KOPT-K1 (cell line): ENCODE results near the gene RBMS1.

Experiments
- H3K27ac ChIP-seq: fragments of 200-600 bp; sonication (generic); 2 replicates; pipeline ENCODE4 v1.5.1; 2016; ENCODE audit warnings: antibody characterized with exemption, mild to moderate bottlenecking, low read depth, low read length; ENCODE audit not compliant: poor library complexity, severe bottlenecking
- H3K36me3 ChIP-seq: fragments of 200-600 bp; sonication (generic); 2 replicates; pipeline ENCODE4 v1.5.1; 2017; ENCODE audit warnings: antibody characterized with exemption, mild to moderate bottlenecking, low read length, moderate library complexity; ENCODE audit not compliant: insufficient read depth
- H3K9me3 ChIP-seq: fragments of 200-600 bp; sonication (generic); 2 replicates; pipeline ENCODE4 v1.5.1; 2017; ENCODE audit warnings: antibody characterized with exemption, low read length, mild to moderate bottlenecking; ENCODE audit not compliant: insufficient read depth, poor library complexity, severe bottlenecking

The RBMS1 gene

DNA sequence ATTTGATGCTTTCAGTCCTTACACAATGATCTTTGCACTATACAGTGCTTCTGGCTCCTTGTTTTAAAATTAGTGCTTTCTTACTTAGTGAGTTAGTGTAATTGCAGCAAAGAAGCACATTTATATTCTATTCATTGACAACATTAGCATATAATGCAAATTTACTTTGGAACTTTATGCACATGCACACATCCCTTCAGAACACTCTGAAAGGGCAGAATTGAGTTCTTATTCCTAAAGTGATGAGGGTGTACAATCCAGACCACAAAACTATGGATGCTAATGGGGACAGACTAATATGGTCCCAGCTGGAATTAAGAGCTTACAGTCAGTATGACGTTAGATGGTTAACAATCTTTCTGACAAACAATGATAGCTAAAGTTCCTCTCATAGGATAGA, 127.1 kb downstream of the RBMS1 start:
- H3K27ac ChIP-seq = no peak overlapping the region
- peaks cover 30% of the 10 kb centered on the region for H3K36me3 ChIP-seq
- H3K9me3 ChIP-seq = no peaks in the 10 kb centered on the region

DNA sequence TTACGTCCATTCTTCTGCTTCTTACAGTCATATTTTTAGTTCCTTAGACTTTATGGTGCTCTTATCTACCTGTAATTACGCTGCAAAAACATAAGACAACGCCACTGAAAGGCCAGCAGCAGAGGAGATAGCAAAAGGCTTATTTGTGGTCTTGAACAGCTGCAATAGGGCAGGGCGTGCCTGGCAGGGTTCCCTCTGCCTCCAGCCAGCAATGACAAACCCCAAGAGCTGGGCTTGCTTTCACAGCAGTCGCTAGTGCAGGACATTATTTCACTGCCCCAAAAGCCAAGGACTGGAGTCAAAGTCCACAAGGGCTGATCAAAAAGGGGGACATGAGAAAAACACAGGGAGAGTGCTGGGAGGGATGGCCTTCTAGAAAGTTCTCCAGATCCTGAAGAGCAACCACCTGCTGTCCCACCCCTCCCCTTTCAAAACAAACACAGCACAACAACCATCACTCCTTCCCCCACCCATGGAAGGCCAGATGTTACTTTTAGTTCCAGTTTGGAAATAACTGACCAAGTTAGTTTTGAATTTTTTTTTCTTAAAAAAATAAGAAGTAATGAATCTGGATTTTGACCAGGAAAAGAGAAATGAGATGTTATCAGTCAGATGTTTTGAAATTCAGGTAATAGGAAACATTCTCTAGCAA, 127.8 kb downstream of the RBMS1 start:
- H3K27ac ChIP-seq = no peak overlapping the region
- H3K9me3 ChIP-seq = no peaks in the 10 kb centered on the region
- H3K36me3 ChIP-seq = peaks cover 30% of the 10 kb centered on the region

DNA sequence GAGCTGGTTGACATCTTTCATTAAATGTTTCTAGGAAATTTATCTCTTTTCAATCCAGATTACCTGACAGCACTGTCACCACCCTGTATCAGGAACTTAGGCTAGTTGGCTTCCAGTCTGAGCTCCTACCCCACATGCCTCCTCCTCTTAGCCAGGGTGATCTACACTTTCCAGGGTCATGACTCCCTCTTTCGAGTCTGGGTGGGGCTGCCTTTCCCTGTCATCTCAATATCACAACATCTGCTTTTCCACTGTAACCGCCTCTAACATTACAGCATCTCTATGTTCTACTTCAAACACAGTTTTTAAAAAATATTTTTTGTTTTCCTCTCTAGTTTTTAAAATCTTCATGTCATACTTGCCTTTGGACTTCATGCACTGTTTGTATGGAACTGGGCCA, 129.2 kb downstream of the RBMS1 start:
- peaks cover 30% of the 10 kb centered on the region for H3K36me3 ChIP-seq
- H3K9me3 ChIP-seq = no peaks in the 10 kb centered on the region
- H3K27ac ChIP-seq = no peak overlapping the region

DNA sequence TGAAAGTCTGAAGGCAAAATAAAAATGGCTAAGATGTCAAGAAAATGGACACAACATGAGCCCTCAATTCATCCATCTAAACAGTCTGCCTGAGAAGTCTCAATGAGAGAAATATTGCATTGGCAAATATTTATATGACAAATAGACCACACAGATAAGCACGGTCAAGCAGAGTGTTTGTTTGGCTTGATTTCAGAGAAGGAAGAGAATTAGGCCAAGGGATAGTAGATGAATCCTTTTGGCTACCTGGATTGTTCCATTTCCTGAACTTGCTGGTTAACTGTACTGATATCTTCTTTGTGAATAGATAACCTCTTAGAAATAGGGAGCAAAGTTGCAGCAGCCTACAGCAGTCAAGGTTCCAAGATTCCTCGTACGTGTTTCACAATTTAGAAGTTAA, 129.6 kb downstream of the RBMS1 start:
- Histone ChIP-seq H3K27ac (no peak overlapping the region), H3K9me3 (no peaks in the 10 kb centered on the region), H3K36me3 (peaks cover 30% of the 10 kb centered on the region)

DNA sequence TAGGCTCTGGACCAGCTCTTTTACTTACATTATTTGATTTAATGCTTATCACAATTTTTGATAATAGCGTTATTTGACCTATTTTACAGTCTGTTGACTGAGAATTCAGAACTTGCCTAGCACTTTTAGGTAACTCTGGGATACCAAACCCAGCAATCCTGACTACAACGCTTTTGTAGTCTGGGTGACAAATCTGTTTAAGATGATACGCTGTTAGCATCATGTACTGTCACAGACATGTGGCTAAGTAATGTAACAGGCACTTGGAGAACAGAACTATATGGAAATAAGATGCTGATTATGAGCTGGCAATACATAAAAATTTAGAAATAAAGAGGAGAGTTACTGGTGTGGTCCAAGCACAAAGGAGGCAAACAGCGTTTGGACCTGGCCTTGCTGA, 130.6 kb downstream of the RBMS1 start:
- Histone ChIP-seq H3K27ac (no peak overlapping the region), H3K36me3 (peaks cover 32% of the 10 kb centered on the region), H3K9me3 (no peaks in the 10 kb centered on the region)

DNA sequence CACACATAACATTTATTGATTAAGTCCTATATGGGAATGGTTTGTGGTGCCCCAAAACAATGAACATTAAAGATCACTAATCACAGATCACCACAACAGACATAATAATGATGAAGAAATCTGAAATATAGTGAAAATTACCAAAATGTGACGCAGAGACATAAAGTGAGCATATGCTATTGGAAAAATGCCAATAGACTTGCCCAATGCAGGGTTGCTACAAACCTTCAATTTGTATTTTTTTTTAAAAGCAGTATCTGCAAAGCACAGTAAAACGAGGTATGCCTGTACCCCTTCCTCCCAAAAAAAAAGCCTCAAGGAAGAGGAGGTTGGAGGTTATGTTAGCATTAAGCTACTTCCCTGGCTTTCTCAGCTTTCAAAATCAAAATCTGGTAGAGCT, 131.1 kb downstream of the RBMS1 start:
- Histone ChIP-seq H3K36me3 (peaks cover 37% of the 10 kb centered on the region), H3K9me3 (no peaks in the 10 kb centered on the region), H3K27ac (no peak overlapping the region)

DNA sequence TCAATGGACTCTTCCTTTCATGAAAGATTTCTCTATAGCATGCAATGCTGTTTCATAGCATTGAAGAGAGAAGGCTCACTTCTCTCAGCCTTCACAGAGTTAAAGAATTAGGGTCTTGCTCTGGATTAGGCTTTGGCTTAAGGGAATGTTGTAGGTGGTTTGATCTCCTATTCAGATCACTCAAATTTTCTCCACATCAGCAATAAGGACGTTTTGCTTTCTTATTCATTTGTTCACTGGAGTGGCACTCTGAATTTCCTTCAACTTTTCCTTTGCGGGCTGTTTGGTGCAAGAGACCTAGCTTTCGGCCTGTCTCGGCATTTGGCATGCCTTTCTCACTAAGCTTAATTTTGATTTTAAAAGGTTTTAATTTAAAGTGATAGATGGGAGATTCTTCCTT, 131.6 kb downstream of the RBMS1 start:
- H3K27ac ChIP-seq = no peak overlapping the region
- peaks cover 38% of the 10 kb centered on the region for H3K36me3 ChIP-seq
- H3K9me3 ChIP-seq = no peaks in the 10 kb centered on the region

DNA sequence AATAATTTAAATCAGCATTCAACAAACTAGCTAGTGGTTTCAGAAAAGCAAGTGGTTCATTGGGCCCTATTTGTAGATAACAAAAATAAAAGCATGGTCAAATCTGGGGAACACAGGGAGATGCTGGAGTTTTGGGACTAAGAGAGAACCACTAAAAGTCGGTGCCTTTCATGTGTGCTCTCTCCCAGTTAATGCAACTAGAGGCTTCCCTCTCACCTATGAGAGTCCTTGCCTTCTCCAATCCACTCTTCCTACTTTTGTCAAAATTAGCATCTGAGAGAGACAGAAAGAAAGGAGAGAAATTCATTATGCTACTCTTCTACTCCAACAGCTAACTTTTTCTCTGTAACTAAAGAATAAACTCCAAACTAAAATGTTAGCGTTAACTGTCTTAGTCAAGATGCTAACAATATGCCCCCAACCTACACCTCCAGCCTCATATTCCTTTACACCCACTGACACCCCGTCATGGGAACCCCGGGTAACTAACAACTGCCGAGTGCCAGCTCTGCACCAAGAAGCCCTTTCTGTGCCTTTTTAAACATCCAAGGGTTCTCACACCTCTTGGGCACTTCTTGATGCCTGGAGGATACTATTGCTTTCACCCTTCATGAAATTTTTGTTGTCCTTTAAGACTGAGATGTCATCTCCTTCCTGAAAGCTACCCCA, 133.4 kb downstream of the RBMS1 start:
- H3K9me3 ChIP-seq = no peaks in the 10 kb centered on the region
- no peak overlapping the region for H3K27ac ChIP-seq
- peaks cover 20% of the 10 kb centered on the region for H3K36me3 ChIP-seq

DNA sequence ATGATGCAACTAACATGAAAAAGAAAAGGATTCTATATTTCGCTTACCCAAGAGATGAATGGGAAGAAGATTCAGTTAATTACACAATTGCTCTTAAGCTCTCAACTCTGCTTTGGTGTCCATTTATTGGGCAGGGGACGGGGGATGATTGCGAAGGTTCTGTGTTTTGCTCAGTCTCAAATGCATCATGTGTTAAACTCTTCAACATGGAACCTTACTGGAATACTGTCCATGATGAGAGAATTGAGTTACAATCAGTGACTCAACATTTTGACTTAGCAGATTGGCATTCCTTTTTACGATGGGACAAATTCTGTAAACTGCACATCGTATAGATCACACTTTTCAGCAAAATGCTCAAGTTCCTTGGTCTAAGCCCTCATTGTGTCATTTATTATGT, 135.6 kb downstream of the RBMS1 start:
- no peaks in the 10 kb centered on the region for H3K9me3 ChIP-seq
- 0 out of 2 replicates have a peak, but pooled peaks cover 9% of the 10 kb centered on the region for H3K36me3 ChIP-seq
- no peak overlapping the region for H3K27ac ChIP-seq

DNA sequence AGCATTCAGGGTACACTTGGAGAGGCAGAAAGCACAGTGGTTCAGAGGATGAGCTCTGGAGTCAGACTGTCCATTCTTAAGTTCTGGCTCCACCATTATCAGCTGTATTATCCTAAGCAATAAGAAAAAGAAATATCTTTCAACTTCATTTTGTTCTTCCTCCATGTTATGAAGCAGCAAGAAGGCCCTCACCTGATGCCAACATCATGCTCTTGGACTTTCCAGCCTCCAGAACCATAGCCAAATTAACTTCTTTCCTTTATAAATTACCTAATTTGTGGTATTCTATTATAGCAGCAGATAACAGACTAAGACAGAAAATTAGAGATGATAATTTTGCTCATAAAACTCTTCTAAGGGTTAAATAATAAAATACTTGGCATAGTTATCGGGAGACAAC, 137.1 kb downstream of the RBMS1 start:
- Histone ChIP-seq H3K27ac (no peak overlapping the region), H3K9me3 (no peaks in the 10 kb centered on the region), H3K36me3 (0 out of 2 replicates have a peak, but pooled peaks cover 9% of the 10 kb centered on the region)

DNA sequence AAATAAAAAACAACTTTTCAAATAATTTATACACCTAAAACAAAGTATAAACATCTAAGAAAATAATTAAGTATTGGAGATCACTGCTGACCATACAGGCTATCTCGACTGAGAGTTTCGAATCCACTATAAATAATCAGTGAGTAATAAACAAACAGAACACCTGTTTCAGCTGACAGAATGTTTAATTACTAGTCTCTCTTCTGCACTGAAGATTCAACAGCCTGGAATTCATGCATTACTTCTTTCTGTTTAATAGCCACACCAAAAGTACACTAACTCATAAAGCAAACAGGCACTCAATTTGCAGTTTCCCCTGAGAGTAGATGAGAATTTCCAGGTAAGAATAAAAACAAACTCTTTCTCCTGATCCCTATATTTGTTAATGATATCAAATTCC, 138.5 kb downstream of the RBMS1 start:
- H3K9me3 ChIP-seq = no peaks in the 10 kb centered on the region
- peaks cover 13% of the 10 kb centered on the region; the same call in 1 of the 2 replicates for H3K36me3 ChIP-seq
- no peak overlapping the region for H3K27ac ChIP-seq

DNA sequence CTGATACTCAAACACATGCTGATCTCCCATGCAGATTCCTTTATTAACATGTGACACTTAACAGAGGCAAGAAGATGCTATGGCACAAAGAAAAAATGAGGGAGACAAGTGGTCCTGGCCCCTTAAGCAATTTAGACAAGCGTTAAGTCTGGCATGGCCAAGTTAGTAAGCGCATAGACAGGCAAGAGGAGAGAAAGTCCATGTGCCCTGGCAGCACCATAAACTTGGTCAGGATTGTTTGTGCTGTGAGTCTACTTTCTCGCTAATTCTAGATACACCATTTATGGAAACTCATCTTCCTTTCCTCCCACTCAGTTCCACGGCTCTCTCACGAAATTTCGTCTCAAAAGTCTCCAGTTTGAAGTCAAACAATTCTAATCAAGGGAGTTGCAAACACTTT, 138.9 kb downstream of the RBMS1 start:
- Histone ChIP-seq H3K36me3 (peaks cover 17% of the 10 kb centered on the region; the same call in 1 of the 2 replicates), H3K9me3 (no peaks in the 10 kb centered on the region), H3K27ac (no peak overlapping the region)

DNA sequence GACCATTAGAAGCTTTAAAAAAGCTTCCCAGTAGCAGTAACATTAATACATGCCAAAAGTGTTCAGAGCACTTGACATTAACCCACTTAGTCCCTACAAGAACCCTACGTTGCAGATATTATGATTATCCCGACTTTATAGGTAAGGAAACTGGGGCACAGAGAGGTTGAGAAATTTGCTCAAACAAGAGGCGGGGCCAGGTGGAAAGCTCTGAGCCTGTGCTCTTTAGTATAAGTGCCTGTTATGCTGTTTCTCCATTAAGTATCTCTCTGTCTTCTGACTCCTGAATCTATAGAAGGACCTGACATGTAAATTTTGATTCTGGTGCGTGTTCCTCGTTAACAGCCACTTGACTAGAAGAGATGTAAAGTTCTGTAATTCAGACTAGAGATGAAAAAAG, 139.8 kb downstream of the RBMS1 start:
- Histone ChIP-seq H3K27ac (no peak overlapping the region), H3K9me3 (no peaks in the 10 kb centered on the region), H3K36me3 (peaks cover 17% of the 10 kb centered on the region; the same call in 1 of the 2 replicates)

DNA sequence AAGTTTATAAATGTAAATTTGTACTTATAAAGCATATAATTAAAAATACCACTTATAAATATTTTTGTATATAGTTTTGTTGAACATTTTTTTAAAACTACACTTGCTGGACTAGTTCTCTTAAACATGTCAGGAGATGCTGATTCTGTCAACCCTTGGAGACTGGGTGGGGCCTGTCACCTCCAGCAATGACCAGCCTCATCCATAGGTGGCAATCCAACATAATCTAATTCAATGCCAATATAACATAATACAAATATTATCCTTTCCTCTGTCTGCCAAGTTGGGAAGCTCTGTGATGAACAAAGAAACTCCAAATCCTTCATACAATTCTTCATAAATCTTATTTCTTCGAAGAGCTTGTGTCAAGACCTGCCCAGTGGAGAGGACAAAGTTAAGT, 140.4 kb downstream of the RBMS1 start:
- no peak overlapping the region for H3K27ac ChIP-seq
- peaks cover 16% of the 10 kb centered on the region; the same call in 1 of the 2 replicates for H3K36me3 ChIP-seq
- no peaks in the 10 kb centered on the region for H3K9me3 ChIP-seq

DNA sequence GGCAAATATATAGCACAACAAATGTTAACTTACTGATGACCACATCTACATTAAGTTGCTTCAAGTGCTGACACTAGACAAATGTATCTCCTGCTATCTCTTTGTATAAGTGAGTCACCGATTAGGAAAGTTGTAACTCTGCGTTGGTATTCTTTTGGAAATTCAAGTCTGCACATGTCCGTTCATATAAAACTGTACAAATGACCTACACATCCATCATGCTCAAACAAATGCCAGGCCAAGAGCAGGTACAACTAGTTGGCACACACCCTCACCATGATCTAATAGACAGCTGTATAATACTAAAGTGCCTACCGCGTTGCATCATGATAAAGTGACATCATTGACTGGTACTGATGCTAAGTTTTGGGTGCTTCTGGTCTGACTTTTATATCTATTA, 141.1 kb downstream of the RBMS1 start:
- Histone ChIP-seq H3K27ac (no peak overlapping the region), H3K9me3 (no peaks in the 10 kb centered on the region), H3K36me3 (peaks cover 9% of the 10 kb centered on the region; the same call in 1 of the 2 replicates)

DNA sequence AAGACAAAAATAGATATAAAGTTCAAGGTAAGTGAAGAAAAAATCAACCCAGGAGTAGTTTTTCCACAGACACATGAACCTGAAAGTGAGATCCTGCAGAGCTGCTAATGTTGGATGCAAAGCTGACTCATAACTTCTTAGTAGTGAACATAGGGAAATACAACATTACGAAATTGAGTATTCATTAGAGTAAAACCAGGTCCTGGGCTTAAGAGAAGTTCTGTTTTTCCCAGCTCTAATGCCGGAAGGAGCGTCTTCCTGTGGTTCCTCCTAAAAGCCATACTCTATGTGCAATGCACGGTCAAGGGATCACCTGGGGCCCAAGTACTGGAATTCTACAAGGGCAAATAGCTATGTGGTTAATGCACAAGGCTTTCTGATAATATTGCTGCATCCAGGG, 141.7 kb downstream of the RBMS1 start:
- Histone ChIP-seq H3K36me3 (peaks cover 8% of the 10 kb centered on the region; the same call in 1 of the 2 replicates), H3K9me3 (no peaks in the 10 kb centered on the region), H3K27ac (no peak overlapping the region)
